Endothelial cell of umbilical vein (primary cell): ENCODE measurements around the gene ENTPD6.

ENCODE experiments used
- EZH2 ChIP-seq: IDR thresholded peaks from 2 replicates; pipeline ENCODE4 v1.6.1; 2012; ENCODE audit warnings: borderline replicate concordance, low read depth, mild to moderate bottlenecking, moderate library complexity, low read length, inconsistent platforms; ENCODE audit not compliant: severe bottlenecking
- JUN ChIP-seq: IDR thresholded peaks from 2 replicates; pipeline ENCODE4 v1.6.1; 2011; ENCODE audit warnings: borderline replicate concordance, low read depth; ENCODE audit not compliant: insufficient read length, insufficient read depth
- MAX ChIP-seq: IDR thresholded peaks from 2 replicates; pipeline ENCODE4 v1.6.1; 2011; ENCODE audit not compliant: insufficient read depth, insufficient read length
- MYC ChIP-seq: IDR thresholded peaks from one replicate; pipeline ENCODE4 v1.6.1; 2011; ENCODE audit warnings: mild to moderate bottlenecking, low read depth, low read length
- POLR2A ChIP-seq: IDR thresholded peaks from 2 replicates; pipeline ENCODE4 v1.6.1; 2012; ENCODE audit warnings: low read depth, mild to moderate bottlenecking, control low read depth, low read length
- POLR2AphosphoS5 ChIP-seq: IDR thresholded peaks from 2 replicates; pipeline ENCODE4 v1.6.1; 2012; ENCODE audit warnings: low read depth, mild to moderate bottlenecking, control low read depth, low read length, moderate library complexity; ENCODE audit not compliant: insufficient read depth
- TF ChIP-seq, protein P1 (sequence below), 2 donors: IDR thresholded peaks; 1 replicate in 1 of 2; 2 replicates in 1 of 2; pipeline ENCODE4 v1.5.1; 2011; ENCODE audit warnings: low read length in 2 of 2, mild to moderate bottlenecking in 2 of 2, moderate library complexity in 2 of 2, control low read depth in 1 of 2, inconsistent platforms in 1 of 2, low read depth in 1 of 2; ENCODE audit not compliant: insufficient read depth in 1 of 2; ENCODE audit errors: extremely low read depth in 1 of 2

- TF ChIP-seq POLR2A = no peak
- TF ChIP-seq, protein P1, sequence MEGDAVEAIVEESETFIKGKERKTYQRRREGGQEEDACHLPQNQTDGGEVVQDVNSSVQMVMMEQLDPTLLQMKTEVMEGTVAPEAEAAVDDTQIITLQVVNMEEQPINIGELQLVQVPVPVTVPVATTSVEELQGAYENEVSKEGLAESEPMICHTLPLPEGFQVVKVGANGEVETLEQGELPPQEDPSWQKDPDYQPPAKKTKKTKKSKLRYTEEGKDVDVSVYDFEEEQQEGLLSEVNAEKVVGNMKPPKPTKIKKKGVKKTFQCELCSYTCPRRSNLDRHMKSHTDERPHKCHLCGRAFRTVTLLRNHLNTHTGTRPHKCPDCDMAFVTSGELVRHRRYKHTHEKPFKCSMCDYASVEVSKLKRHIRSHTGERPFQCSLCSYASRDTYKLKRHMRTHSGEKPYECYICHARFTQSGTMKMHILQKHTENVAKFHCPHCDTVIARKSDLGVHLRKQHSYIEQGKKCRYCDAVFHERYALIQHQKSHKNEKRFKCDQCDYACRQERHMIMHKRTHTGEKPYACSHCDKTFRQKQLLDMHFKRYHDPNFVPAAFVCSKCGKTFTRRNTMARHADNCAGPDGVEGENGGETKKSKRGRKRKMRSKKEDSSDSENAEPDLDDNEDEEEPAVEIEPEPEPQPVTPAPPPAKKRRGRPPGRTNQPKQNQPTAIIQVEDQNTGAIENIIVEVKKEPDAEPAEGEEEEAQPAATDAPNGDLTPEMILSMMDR (IDR thresholded peaks at IDR 0.05; ENCODE audit: extremely low read depth in 1 of 2, insufficient read depth in 1 of 2, low read depth in 1 of 2, low read length in 2 of 2) = no peak
- TF ChIP-seq POLR2AphosphoS5 = no peak
- no peak for TF ChIP-seq EZH2
- TF ChIP-seq MAX = no peak
- no peak for TF ChIP-seq JUN
- TF ChIP-seq MYC = no peak
Observed at GRCh38 chr20:25247518-25247955, 52.0 kb downstream of the ENTPD6 start.
